GM21717 (cell line): Measurements from ENCODE around the gene DAAM1.

ENCODE experiments used
- ATAC-seq: cut with Tn5 transposase; IDR thresholded peaks from one replicate; pipeline ENCODE4 v1.9.1; 2021; ENCODE audit warnings: mild to moderate bottlenecking, moderate library complexity; ENCODE audit not compliant: unreplicated experiment

DAAM1 gene

GRCh38 chr14:59407246-59408010 is 219.0 kb downstream of the DAAM1 start:
- no peak for ATAC-seq

GRCh38 chr14:59415836-59416602 is 227.6 kb downstream of the DAAM1 start:
- ATAC-seq = no peak

GRCh38 chr14:59417311-59417710 is 228.8 kb downstream of the DAAM1 start:
- no peak for ATAC-seq

GRCh38 chr14:59419303-59419702 is 230.8 kb downstream of the DAAM1 start:
- ATAC-seq = no peak
